ENCODE data around the gene PARP11. TPM values are rescaled to one million over a fixed set of nuclear protein-coding genes. Genes with fewer than 3 reads are reported as not detected.

Gene PARP11
- total RNA-seq, 2 experiments from 2014 or later, result 26.8 to 28.6 TPM

GRCh38 chr12:3897371-3897971, 24.3 kb upstream of the PARP11 start:
- ChIA-PET POLR2A (interaction anchor here (0.6 to 2.2 kb wide), 19 partner anchors 8 to 424 kb away, joined by 3 to 13 read pairs (median 4); partner anchors contain the start of genes PARP11 and TIGAR), CTCF (interaction anchor here (0.9 to 5.1 kb wide), 7 partner anchors 12 to 379 kb away, joined by 3 to 52 read pairs (median 6); no protein-coding TSS in a partner anchor)
- Mint-ChIP-seq H3K4me1 (peaks cover 37% of the 10 kb centered on the region), H3K27me3 (no peaks in the 10 kb centered on the region), H3K9me3 (no peaks in the 10 kb centered on the region), H3K36me3 (ENCODE audit: low read depth) (no peaks in the 10 kb centered on the region), H3K4me3 (peak overlapping the region; percentile 51), H3K27ac (peak overlapping the region; percentile 97)
- peak; percentile 41 for DNase-seq

GRCh38 chr12:3896801-3897351, 23.7 kb upstream of the PARP11 start:
- POLR2A ChIA-PET, result interaction anchor here (0.6 to 2.2 kb wide), 20 partner anchors 9 to 424 kb away, joined by 3 to 13 read pairs (median 4); partner anchors contain the start of genes CCND2, PARP11 and TIGAR
- H3K27me3 Mint-ChIP-seq, result no peaks in the 10 kb centered on the region
- no peaks in the 10 kb centered on the region for H3K36me3 Mint-ChIP-seq (ENCODE audit: low read depth)
- peaks cover 37% of the 10 kb centered on the region for H3K4me1 Mint-ChIP-seq
- peak overlapping the region; percentile 51 for H3K4me3 Mint-ChIP-seq
- peak overlapping the region; percentile 97 for H3K27ac Mint-ChIP-seq
- no peak for DNase-seq
- H3K9me3 Mint-ChIP-seq, result no peaks in the 10 kb centered on the region
- CTCF ChIA-PET, result interaction anchor here (0.7 to 5.1 kb wide), 9 partner anchors 12 to 380 kb away, joined by 3 to 52 read pairs (median 4); no protein-coding TSS in a partner anchor

- Mint-ChIP-seq H3K9me3 (no peaks in the 10 kb centered on the region), H3K27ac (peak overlapping the region; percentile 97), H3K36me3 (ENCODE audit: low read depth) (no peaks in the 10 kb centered on the region), H3K27me3 (no peaks in the 10 kb centered on the region), H3K4me3 (no peak overlapping the region), H3K4me1 (peaks cover 37% of the 10 kb centered on the region)
- ChIA-PET POLR2A (interaction anchor here (0.6 to 2.2 kb wide), 15 partner anchors 9 to 425 kb away, joined by 3 to 13 read pairs (median 4); partner anchors contain the start of genes CCND2, PARP11 and TIGAR), CTCF (interaction anchor here (0.7 to 5.1 kb wide), 7 partner anchors 11 to 380 kb away, joined by 3 to 52 read pairs (median 6); no protein-coding TSS in a partner anchor)
- DNase-seq, result no peak
Measured at GRCh38 chr12:3896356-3896755, 23.2 kb upstream of the PARP11 start.

- CTCF ChIA-PET, result interaction anchor here (1.2 kb wide), 1 partner anchor 384 kb away, joined by 3 read pairs; no protein-coding TSS in a partner anchor
- no peak for DNase-seq
- POLR2A ChIA-PET, result interaction anchor here (1.1 to 1.5 kb wide), 3 partner anchors 13 to 385 kb away, joined by 3 to 5 read pairs (median 3); no protein-coding TSS in a partner anchor
- Mint-ChIP-seq H3K9me3 (no peaks in the 10 kb centered on the region), H3K36me3 (ENCODE audit: low read depth) (no peaks in the 10 kb centered on the region), H3K27me3 (no peaks in the 10 kb centered on the region), H3K4me3 (no peak overlapping the region), H3K27ac (no peak overlapping the region), H3K4me1 (peaks cover 22% of the 10 kb centered on the region)
Measured at GRCh38 chr12:3892631-3893030, 19.4 kb upstream of the PARP11 start.

GRCh38 chr12:3891201-3891600, 18.0 kb upstream of the PARP11 start:
- Mint-ChIP-seq H3K27ac (peak overlapping the region; percentile 4), H3K36me3 (ENCODE audit: low read depth) (no peaks in the 10 kb centered on the region), H3K27me3 (no peaks in the 10 kb centered on the region), H3K9me3 (no peaks in the 10 kb centered on the region), H3K4me1 (peaks cover 10% of the 10 kb centered on the region), H3K4me3 (no peak overlapping the region)
- ChIA-PET CTCF (interaction anchor here (0.7 to 1.9 kb wide), 4 partner anchors 8 to 386 kb away, joined by 4 to 6 read pairs (median 4); no protein-coding TSS in a partner anchor), POLR2A (interaction anchor here (0.9 to 1.4 kb wide), 4 partner anchors 8 to 386 kb away, joined by 3 to 5 read pairs (median 4); no protein-coding TSS in a partner anchor)
- DNase-seq, result no peak

- no peak overlapping the region for H3K27ac Mint-ChIP-seq
Measured at GRCh38 chr12:3888659-3889058, 15.5 kb upstream of the PARP11 start.

GRCh38 chr12:3885277-3886094, 12.3 kb upstream of the PARP11 start:
- CTCF ChIA-PET, result interaction anchor here (0.6 to 7.1 kb wide), 34 partner anchors 8 to 473 kb away, joined by 3 to 125 read pairs (median 5); partner anchors contain the start of genes CCND2 and PARP11
- no peak overlapping the region for H3K4me3 Mint-ChIP-seq
- no peaks in the 10 kb centered on the region for H3K36me3 Mint-ChIP-seq (ENCODE audit: low read depth)
- POLR2A ChIA-PET, result interaction anchor here (0.7 to 4.6 kb wide), 13 partner anchors 9 to 407 kb away, joined by 3 to 34 read pairs (median 3); partner anchors contain the start of genes CCND2 and PARP11
- no peaks in the 10 kb centered on the region for H3K9me3 Mint-ChIP-seq
- peaks cover 10% of the 10 kb centered on the region for H3K4me1 Mint-ChIP-seq
- no peak overlapping the region for H3K27ac Mint-ChIP-seq
- DNase-seq, result peak; percentile 45
- peaks cover 9% of the 10 kb centered on the region for H3K27me3 Mint-ChIP-seq

More at GRCh38 chr12:3888659-3889058, 15.5 kb upstream of the PARP11 start:
- ChIA-PET POLR2A (interaction anchor here (0.9 kb wide), 1 partner anchor 10 kb away, joined by 3 read pairs; no protein-coding TSS in a partner anchor), CTCF (interaction anchor here (0.8 to 2.0 kb wide), 2 partner anchors 74 to 388 kb away, joined by 4 to 6 read pairs; no protein-coding TSS in a partner anchor)
- H3K4me1 Mint-ChIP-seq, result peaks cover 12% of the 10 kb centered on the region
- no peak overlapping the region for H3K4me3 Mint-ChIP-seq
- H3K36me3 Mint-ChIP-seq (ENCODE audit: low read depth), result no peaks in the 10 kb centered on the region
- peaks cover 3% of the 10 kb centered on the region for H3K27me3 Mint-ChIP-seq
- H3K9me3 Mint-ChIP-seq, result no peaks in the 10 kb centered on the region
- DNase-seq, result no peak

- POLR2A ChIA-PET, result interaction anchor here (0.7 to 4.6 kb wide), 8 partner anchors 8 to 396 kb away, joined by 3 to 34 read pairs (median 4); partner anchors contain the start of gene PARP11
- Mint-ChIP-seq H3K9me3 (no peaks in the 10 kb centered on the region), H3K27ac (no peak overlapping the region), H3K4me1 (peaks cover 10% of the 10 kb centered on the region), H3K36me3 (ENCODE audit: low read depth) (no peaks in the 10 kb centered on the region), H3K4me3 (no peak overlapping the region), H3K27me3 (peaks cover 9% of the 10 kb centered on the region)
- CTCF ChIA-PET, result interaction anchor here (0.8 to 7.1 kb wide), 19 partner anchors 9 to 412 kb away, joined by 3 to 125 read pairs (median 8); partner anchors contain the start of gene PARP11
- no peak for DNase-seq
Measured at GRCh38 chr12:3884671-3885070, 11.5 kb upstream of the PARP11 start.

- Mint-ChIP-seq H3K27ac (no peak overlapping the region), H3K36me3 (ENCODE audit: low read depth) (no peaks in the 10 kb centered on the region), H3K4me1 (peaks cover 14% of the 10 kb centered on the region), H3K4me3 (no peak overlapping the region), H3K9me3 (no peaks in the 10 kb centered on the region), H3K27me3 (peaks cover 9% of the 10 kb centered on the region)
- POLR2A ChIA-PET, result interaction anchor here (0.8 to 4.6 kb wide), 3 partner anchors 8 to 395 kb away, joined by 3 to 34 read pairs (median 9); partner anchors contain the start of gene PARP11
- DNase-seq, result no peak
- CTCF ChIA-PET, result interaction anchor here (0.7 to 7.1 kb wide), 20 partner anchors 8 to 583 kb away, joined by 3 to 125 read pairs (median 5); partner anchors contain the start of gene PARP11
Measured at GRCh38 chr12:3882896-3883564, 9.8 kb upstream of the PARP11 start.

GRCh38 chr12:3882406-3882805, 9.2 kb upstream of the PARP11 start:
- ChIA-PET CTCF (interaction anchor here (0.7 to 7.1 kb wide), 8 partner anchors 15 to 582 kb away, joined by 3 to 125 read pairs (median 5); no protein-coding TSS in a partner anchor), POLR2A (interaction anchor here (0.9 kb wide), 1 partner anchor 106 kb away, joined by 3 read pairs; no protein-coding TSS in a partner anchor)
- Mint-ChIP-seq H3K27ac (no peak overlapping the region), H3K36me3 (ENCODE audit: low read depth) (no peaks in the 10 kb centered on the region), H3K4me3 (no peak overlapping the region), H3K27me3 (peaks cover 10% of the 10 kb centered on the region), H3K4me1 (peaks cover 14% of the 10 kb centered on the region), H3K9me3 (no peaks in the 10 kb centered on the region)
- DNase-seq, result no peak

GRCh38 chr12:3881281-3881950, 8.2 kb upstream of the PARP11 start:
- POLR2A ChIA-PET, result interaction anchor here (0.9 kb wide), 1 partner anchor 107 kb away, joined by 3 read pairs; no protein-coding TSS in a partner anchor
- Mint-ChIP-seq H3K4me1 (peaks cover 12% of the 10 kb centered on the region), H3K36me3 (ENCODE audit: low read depth) (no peaks in the 10 kb centered on the region), H3K27ac (no peak overlapping the region), H3K9me3 (no peaks in the 10 kb centered on the region), H3K4me3 (no peak overlapping the region), H3K27me3 (peaks cover 13% of the 10 kb centered on the region)
- no peak for DNase-seq
- CTCF ChIA-PET, result interaction anchor here (0.7 to 7.1 kb wide), 2 partner anchors 111 to 723 kb away, joined by 3 to 125 read pairs; no protein-coding TSS in a partner anchor
